ENCODE measurements around the gene CDCA7L.
"Not testable (repeated sequence)": the region's sequence is repeated elsewhere in the genome, so short reads cannot be mapped to it uniquely, and the experiment has no call there.

CDCA7L gene

DNA sequence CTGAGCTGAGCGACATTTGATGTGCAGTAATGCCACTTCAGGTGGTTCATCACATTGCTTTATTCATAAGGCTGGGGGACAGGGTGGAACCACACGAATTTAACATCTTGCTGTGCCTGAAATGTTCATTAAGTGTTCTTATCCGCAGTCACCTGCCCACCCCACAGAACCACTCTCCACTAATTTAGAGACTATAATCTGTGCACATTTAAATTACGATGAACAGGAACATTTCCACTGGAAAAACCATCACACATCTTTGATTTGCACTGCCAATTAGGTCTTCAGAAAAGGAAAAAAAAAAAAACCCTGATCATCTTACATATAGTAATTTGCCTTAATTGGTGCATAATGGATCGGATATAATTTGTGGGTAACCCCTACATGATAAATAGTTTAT, 2.3 kb downstream of the CDCA7L start:
- no peak for DNase-seq

DNA sequence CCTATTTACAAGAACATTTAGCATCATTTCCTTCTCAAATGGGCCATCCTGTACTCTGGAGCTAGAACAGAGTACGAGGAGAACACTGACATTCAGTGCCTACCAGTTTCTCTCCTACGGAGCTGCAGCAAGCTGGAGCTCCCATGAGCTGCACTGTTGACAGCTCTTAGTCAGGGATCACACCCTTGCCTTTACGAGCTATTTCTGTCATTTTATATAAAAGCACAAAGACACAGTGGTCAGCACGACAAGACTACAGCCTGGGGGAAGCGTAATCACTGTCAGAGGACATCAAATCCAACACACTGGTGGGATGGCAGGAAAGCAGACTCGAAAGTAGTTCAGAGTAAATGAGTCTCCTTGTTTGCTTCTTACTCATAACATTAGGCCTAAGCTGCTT, 2.7 kb downstream of the CDCA7L start:
- DNase-seq = no peak

DNA sequence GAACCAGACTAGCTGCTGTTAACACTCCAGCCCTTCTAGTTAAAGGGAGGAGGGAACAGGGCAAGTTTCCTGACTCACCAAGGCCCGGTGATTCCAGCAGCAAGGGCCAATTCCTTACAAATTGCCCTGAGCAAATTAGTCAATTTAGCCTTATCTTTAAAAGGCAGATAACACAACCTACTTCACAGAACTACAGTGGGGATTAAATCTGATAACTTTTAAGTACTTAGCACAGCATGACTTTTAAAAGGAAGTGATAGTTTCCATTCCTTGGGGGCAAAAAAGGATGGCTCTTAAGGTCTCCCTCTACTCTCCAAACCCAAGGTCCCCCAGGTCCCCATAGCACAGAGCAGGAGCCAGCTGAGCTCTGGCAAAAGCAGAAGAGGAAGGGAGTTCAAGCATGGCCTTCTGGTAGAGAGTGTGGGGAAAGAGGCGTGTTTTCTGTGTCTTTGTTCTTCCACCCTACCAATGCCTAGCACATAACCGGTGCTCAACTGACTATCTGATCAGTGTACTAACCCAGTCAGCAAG, 4.0 kb downstream of the CDCA7L start:
- DNase-seq = no peak

DNA sequence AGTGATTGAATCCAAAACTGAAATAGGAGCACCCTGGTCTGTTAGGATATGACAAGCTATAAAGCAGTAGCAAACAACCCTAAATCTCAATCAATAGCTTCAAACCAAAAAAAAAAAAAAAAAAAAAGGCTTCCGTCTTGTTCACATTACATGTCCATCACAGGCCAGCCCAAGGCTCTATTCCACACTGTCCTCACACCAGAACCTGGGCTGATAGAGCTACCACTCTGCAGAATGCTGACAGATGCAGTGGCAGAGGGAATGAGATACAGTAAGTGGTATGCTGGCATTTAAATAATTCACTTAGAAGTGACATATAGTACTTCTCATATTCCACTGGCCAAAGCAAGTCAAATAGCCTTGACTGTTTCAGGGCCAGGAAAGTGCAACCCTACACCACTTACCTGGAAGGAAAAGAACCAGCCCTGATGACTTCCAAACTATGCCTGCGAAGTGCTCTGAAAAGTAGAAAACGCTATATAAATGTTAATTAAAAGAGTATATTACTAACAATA, 5.8 kb downstream of the CDCA7L start:
- DNase-seq = peak; percentile 69

DNA sequence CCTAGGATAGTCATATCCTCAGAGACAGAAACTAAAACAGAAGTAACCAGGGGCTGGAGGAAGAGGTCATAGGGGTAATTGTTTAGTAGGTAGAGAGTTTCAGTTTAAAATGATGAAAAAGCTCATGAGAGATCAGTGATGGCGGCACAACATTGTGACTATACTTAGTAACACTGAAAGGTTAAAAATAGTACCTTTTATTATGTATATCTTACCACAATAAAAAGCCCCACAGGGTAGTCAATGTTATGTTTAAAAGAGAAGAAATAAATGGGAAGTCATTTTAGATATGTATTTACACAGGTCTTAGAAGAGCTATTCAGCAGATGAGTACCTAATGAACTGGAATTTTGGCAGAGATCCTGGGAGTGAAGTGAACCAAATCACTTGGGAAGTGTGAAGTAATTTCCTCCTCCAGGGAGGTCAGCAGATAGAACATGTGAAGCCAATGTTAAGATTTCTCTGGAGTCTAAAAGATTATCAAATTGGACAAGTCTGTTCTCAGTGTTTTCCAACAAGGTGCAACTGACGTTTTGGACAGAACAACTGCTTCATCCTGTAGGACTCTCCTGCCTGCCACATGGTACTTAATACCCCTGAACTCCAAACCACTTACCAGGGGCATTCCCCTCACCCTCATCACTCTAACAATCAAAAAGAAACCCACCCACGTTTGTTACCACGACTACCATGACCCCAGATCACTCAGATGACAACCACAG, 6.4 kb downstream of the CDCA7L start:
- peak; percentile 73 for DNase-seq

DNA sequence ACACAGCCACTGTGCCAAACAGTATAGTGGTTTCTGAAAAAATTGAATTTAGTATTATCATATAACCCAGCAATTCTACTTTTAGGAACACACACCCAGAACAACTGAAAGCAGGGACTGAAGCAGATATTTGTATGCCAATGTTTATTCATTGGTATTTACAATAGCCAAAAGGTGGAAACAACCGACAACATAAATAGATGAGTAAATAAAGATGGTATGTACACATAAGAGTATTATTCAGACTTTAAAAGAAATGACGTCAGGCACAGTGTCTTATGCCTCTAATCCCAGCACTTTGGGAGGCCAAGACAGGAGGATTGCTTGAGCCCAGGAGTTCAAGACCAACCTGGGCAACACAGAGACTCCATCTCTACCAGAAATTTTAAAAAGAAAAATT, 7.2 kb downstream of the CDCA7L start:
- no peak for DNase-seq

DNA sequence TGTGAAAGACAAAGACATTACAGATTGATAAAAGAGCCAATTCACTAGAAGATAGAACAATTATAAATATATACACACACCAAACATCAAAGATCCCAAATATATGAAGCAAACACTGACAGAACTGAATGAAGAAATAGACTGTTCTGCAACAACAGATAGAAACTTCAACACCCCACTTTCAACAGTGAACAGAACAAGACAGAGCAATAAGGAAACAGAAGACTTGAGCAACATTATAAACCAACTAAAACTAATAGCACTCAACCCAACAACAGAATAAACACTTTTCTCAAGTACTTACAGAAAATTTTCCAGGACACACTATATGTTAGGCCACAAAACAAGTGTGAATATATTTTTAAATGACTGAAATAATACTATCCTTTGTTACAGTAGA, 10.9 kb downstream of the CDCA7L start:
- DNase-seq = no peak

DNA sequence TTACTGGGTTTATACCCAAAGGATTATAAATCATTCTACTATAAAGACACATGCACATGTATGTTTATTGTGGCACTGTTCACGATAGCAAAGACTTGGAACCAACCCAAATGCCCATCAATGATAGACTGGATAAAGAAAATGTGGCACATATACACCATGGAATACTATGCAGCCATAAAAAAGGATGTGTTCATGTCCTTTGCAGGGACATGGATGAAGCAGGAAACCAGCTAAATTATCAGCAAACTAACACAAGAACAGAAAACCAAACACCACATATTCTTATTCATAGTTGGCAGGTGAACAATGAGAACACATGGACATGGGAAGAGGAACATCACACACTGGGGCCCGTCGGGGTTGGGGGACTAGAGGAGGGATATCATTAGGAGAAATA, 12.4 kb downstream of the CDCA7L start:
- not testable (repeated sequence) for DNase-seq

DNA sequence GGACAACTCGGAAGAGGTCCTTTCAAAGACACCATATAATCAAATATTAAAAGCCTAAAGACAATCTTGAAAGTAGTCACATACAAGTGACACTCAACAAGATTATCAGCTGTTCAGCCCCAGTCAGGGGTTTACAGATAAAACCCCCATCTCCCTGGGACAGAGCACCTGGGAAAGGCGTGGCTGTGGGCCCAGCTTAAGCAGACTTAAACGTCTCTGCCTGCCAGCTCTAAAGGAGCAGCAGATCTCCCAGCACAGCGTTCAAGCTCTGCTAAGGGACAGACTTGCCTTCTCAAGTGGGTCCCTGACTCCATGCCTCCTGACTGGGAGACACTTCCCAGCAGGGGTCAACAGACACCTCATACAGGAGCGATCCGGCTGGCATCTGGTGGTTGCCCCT, 18.0 kb downstream of the CDCA7L start:
- DNase-seq = no peak

DNA sequence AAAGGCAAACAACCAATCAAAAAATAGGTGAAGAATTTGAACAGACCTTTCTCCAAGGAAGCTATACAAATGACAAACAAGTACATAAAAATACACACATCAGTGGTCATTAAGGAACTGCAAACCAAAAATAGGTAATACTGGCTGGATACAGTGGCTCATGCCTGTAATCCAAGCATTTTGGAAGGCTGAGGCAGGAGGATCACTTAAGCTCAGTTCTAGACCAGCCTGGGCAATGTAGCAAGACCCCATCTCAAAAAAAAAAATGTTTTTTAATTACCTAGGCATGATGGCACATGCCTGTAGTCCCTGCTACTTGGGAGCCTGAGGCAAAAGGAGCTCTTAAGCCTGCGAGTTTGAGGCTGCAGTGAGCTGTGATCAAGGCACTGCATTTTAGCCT, 19.3 kb downstream of the CDCA7L start:
- DNase-seq = no peak

DNA sequence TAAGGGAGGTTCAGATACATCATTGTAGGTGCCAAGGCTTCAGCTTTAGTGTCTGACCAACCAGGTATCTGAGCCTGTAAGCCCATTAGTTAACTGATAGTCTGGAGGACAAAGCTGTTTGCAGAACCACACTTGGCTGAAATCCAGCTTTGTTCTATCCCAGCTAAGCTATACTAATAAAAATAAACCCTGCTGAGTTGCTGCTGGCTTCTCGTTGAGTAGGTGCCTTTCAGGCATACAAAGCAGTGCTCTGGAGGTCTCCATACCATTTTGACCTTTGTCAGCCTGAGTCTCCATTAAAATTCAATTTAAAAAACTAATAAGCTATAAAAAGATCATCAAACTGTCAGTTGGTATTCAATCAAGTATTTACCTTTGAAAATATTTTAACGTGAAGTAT, 22.0 kb downstream of the CDCA7L start:
- DNase-seq = no peak

DNA sequence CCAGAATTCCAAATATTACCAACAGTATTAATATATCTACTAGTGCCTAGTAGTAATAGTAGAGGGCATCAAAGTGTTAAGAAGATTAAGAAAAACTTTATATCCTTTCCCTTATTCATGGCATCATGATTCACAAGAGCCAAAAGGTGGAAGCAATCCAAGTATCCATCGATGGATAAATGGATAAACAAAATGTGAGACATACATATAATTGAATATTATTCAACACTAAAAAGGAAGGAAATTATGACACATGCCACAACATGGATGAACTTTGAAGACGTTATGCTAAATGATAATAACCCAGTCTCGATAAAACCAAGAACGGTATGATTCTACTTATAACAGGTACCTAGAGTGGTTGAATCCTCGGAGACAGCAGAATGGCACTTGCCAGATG, 23.1 kb downstream of the CDCA7L start:
- no peak for DNase-seq

DNA sequence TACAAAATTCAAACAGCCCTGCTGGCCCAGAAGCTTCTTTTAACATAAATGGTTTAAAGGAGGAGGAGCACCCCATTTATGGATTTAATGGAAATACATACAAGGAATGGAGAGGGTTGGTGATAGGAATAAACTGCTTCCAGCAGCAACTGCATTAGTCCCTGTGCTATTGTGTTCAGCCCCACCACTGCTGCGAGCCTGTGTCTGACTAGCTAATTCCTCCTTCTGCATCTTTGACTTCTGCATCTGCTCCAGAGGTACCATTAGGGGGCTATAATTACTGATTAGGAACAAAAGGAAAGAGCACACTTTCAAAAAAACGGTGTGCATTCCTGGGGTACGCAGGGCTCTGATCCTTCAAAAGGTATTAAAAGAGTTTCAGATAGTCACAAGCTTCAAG, 24.8 kb downstream of the CDCA7L start:
- DNase-seq = no peak

DNA sequence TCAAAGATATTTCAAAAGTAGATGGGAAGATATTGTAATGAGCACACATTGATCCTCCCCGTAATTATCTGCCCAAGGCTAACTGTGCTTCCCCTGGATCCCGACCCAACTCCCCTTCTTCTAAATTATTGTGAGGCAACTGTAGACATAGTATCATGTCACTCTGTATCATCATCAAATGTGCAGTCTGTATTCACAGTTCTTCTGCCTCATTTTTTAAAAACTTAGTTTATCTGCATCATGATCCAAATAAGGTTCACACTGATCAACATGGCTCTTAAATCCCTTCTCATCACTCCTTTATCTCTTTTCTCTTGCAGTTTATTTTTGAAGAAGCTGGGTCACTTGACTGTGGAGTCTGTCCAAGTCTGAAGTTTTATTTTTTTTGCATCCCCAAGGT, 27.5 kb downstream of the CDCA7L start:
- DNase-seq = no peak

DNA sequence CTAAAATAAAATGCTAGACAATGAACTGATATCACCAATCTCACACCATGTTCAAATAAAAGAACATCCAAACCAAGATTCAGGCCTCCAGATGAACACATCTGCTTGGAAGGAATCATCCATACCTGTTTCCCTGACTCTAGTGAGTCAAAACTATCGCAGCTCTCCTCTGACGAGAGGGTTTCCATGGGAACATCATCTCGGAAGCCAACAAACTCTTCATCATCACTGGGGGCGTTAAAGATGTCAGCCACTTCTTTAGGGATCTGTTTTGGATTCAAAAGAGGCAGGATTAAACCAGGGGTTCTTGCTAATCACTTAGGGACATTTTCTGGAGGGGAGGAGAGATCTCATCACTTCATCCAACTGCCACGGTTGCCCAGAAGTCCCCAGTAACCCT, 29.1 kb downstream of the CDCA7L start:
- DNase-seq = no peak

DNA sequence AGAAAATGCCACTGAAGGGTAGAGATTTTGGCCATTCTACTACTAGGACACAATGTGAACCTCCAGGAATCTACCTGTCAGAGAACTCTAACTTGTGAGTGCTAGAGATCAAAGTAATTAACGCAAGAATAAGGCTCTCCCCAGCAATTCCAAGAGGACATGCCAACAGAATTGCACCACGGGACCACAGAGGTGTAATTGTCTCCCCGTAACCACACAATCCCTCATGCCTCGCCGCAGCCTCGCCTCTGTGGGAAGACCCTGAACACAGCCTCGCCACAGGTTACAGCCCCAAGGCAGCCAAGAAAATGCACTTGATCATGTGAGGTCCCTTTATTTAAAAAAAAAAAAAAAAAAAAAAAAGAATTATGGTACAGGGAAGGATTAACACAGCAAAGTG, 29.5 kb downstream of the CDCA7L start:
- DNase-seq = no peak

DNA sequence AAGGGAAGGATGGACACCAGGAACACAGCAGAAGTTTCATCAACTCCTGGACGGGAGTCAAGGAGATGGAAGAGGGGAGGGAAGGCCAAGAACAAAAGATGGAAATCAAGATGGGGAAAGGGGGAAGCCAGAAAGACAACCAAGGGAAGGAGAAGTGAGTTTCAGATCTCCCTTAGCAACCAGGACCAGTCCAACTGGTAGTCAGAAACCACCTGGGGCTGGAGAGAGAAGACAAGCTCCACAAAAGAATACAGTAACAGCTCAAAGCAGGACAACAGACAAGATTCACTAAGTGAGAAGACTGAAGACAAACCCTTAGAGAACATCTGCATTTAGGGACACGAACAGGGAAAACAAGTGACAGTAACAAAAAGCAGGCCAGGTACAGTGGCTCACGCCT, 30.6 kb downstream of the CDCA7L start:
- DNase-seq = no peak

DNA sequence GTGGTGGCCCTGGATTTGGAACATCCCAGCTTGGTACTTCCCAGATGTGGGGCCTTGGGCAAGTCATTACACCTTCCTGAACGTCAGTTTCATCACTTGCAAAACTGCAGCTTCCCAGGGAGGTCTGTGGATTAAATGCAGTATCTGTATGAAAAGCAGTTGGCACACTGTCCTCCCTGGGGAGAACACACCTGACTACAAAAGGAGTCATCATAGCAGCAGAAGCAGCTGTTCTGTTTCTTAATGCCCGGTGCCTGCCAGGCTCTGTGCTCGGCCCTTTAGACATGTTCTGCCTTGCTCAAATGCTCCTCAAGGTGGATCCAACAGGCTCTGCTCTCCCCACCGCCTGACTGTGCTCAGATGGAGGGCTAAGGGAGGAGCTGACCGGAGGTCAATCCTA, 31.0 kb downstream of the CDCA7L start:
- no peak for DNase-seq

DNA sequence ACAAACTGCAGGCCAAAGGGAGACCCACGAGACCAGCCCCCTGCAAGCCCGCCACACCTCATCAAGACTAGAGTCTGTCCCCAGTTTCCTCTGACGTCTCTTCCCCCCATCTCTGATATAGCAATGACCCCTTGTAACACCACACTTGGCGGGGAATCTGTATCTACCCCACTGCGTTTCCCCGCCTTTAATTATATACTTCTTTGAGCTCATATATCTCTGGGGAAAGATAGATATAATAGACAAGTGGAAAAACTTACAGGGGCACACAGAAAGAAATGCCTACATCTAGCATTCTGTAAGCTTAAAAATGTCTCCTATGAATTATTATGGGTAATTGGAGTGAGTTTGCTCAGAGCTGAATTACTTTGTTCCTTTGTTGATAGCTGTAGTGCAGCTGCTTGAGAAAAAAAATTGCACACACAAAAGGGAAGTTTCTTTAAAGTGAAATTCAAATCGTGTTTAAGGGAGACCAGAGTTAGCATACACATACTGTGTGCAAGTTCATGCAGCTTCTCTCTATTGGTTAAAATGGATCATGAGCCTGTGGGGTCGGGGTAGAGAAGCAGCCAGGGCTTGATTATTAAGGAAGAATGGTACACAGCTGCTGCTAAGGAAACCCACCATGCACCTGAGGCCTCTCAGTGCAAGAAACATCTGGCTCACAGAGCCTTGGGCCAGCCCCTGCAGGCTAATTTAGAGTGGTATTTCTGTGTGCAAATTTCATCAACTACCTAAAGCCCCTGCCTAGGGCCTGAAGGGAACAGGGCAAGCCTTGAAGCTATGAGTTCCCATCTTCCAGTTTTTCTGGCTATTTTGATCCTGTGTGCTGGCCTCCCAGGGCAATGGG, 32.5 kb downstream of the CDCA7L start:
- no peak for DNase-seq

DNA sequence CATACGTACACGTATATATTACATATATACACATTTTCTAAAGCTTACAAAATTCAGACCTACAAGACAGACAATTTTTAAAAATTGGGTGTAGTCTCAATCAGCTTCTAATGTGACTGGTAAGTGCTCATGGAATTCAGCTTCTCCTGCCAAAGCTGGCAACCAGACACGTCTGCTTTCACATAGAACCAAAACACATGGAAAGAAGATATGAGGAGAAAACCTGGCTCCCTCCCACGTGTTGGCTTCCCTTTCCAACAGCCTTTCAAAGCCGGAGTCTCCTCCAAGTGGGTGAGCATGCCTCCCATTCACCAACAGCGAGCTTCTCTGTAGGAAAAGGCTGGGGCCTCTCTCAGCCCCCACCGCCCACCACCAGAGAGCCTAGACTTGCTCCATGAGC, 33.4 kb downstream of the CDCA7L start:
- DNase-seq = no peak

DNA sequence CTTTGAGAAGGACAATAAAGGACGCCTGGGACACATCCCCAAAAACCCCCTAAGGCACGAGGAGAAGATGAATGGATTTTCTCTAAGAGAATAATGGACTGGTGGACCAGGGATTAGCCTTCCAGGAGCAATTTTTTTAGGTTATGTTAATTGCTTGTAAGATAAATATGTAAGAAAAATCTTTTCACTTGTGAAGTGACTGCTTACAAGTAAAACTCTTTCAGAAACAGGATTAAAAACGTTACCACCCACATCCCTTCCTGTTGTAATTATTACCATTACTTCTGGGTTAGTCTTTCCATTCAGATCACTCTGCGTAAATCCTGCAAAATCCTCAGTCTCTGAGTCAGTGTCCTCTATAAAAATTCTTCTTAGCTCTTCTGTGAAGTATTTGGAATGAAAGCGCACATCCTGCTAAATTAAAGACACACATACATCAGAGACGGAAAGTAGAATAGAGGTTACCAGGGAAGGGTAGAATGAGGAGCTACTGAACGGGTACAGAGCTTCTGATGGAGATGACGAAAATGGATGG, 34.3 kb downstream of the CDCA7L start:
- DNase-seq = no peak

DNA sequence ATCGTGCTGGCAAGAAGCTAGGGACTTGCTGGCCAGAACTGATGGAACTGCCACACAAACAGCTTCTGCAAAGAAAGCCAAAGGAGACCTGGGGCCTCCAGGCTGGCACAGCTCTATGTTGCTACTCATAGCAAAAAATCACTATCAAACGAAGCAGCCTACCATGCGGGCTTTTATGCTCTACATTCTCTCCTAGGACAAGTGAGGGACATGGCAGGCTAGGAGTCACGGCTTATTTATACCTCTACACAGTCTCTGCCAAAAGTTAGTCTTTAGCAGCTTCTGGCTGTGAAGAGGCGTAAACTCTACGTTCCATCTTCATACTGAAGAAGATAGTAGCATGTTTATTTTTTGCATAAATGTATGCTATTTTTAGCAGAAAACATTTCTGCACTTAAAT, 35.4 kb downstream of the CDCA7L start:
- DNase-seq = no peak

DNA sequence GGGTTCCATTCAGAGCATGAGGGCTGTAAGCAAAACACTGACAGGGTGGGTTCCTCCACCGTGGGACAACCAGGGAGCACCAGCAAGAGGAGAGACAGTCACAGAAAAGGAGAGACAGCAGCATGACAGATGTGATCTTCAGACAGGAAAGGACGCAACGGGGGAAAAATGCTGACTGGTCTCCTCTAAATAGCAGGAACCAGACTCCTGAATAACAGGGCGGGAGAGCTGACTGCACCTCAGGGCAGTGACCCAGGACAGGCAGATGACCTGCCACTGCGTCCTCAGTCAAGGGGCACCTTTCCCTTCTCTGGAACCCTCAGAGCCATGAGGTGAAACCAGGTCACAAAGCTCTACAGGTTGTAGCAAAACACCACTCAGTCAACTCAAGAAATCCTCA, 37.0 kb downstream of the CDCA7L start:
- DNase-seq = no peak

Data from activated CD8-positive, alpha-beta memory T cell treated with anti-CD3 and anti-CD28 coated beads for 24 hours (primary cell).